Stomach (tissue), 9 donors: Measurements from ENCODE around the gene LAMB4. TPM values are rescaled to one million over a fixed set of nuclear protein-coding genes. Genes with fewer than 3 reads are reported as not detected.
A peak's percentile ranks its signal among the peaks of the same experiment; 100 is the strongest.

Source experiments
- DNase-seq, 2 donors: peaks; one replicate each; pipeline versions ENCODE4 v3.0.0 to v3.0.0-alpha.2; 2013 to 2019
- H3K27ac ChIP-seq, 5 donors: fragments of 200-600 bp in 4 of 5; sonication (generic) in 4 of 5; one replicate each; pipeline ENCODE4 v1.5.1; 2013 to 2019; ENCODE audit warnings: mild to moderate bottlenecking in 1 of 5, moderate library complexity in 1 of 5
- H3K27me3 ChIP-seq, 3 donors: fragments of 200-600 bp; sonication (generic); one replicate each; pipeline ENCODE4 v1.5.1; 2017 to 2019; ENCODE audit warnings: mixed run types in 1 of 3
- H3K36me3 ChIP-seq, 4 donors: fragments of 200-600 bp; sonication (generic); 1 replicate in 3 of 4; 2 replicates in 1 of 4; pipeline ENCODE4 v1.5.1; 2016 to 2019
- H3K4me1 ChIP-seq, 4 donors: fragments of 200-600 bp; sonication (generic); one replicate each; pipeline ENCODE4 v1.5.1; 2016 to 2019
- H3K4me3 ChIP-seq, 4 donors: fragments of 200-600 bp; sonication (generic) in 3 of 4; one replicate each; pipeline ENCODE4 v1.5.1; 2016 to 2019; ENCODE audit warnings: mild to moderate bottlenecking in 1 of 4
- H3K9me3 ChIP-seq, 4 donors: fragments of 200-600 bp; sonication (generic); one replicate each; pipeline ENCODE4 v1.5.1; 2016 to 2019
- CTCF ChIP-seq, 7 experiments: fragments of 450-650 bp in 4 of 7; fragments of 200-600 bp in 3 of 7; sonication (generic) in 3 of 7; IDR thresholded peaks; one replicate each; pipeline ENCODE4 v1.5.1; 2016 to 2019; ENCODE audit warnings: antibody characterized with exemption in 7 of 7, control low read depth in 2 of 7, mild to moderate bottlenecking in 1 of 7
- EP300 ChIP-seq: sonication (generic); formaldehyde crosslinking; IDR thresholded peaks from one replicate; pipeline ENCODE4 v1.6.1; 2017; ENCODE audit warnings: antibody characterized with exemption
- POLR2A ChIP-seq, 4 donors: fragments of 450-650 bp; IDR thresholded peaks; one replicate each; pipeline ENCODE4 v1.6.1; 2016; ENCODE audit warnings: antibody characterized with exemption in 4 of 4, control low read depth in 2 of 4, mild to moderate bottlenecking in 1 of 4, moderate library complexity in 1 of 4
- POLR2AphosphoS5 ChIP-seq, 3 donors: sonication (generic); formaldehyde crosslinking; IDR thresholded peaks; one replicate each; pipeline ENCODE4 v1.6.1; 2016; ENCODE audit warnings: antibody characterized with exemption in 3 of 3
- WGBS, 5 donors: extraction: QIAGEN DNeasy Blood & Tissue Kit in 3 of 5; methylation state at CpG; one replicate each; pipeline versions ENCODE4 v1.1.5 to v1.1.7; 2013 to 2018; 5-methylcytosine and 5-hydroxymethylcytosine counted together
- intact Hi-C: fragments of 100-400 bp; cut with DNase I; formaldehyde crosslinking; loops from one replicate; pipeline ENCODE4 v1.15.1; 2023; ENCODE audit warnings: low total_unique reads
- polyA plus RNA-seq, 3 donors: library from polyadenylated mRNA; stranded (reverse); fragments of 200-250 nt; gene quantifications; one replicate each; pipeline ENCODE4 v1.2.3, GENCODE V29; 2013
- total RNA-seq, 5 donors: library from RNA; depleted of rRNA; stranded (reverse); fragments of >200 nt; gene quantifications; one replicate each; pipeline versions ENCODE4 v1.1.0 to v1.2.3, GENCODE V29; 2014 to 2016
- donor health status: healthy with polysubstance abuse.
- donor health status: Bipolar disorder and iron deficiency.
- donor health status: healthy.

LAMB4 gene
- total and polyA plus RNA-seq, 8 donors = under 0.01 to 8.5 (median 1.7) TPM; not detected in 2

- intact Hi-C loops = loop anchor here (10.0 kb wide), 1 partner anchor 271 kb away; no protein-coding TSS in a partner anchor
- Histone ChIP-seq H3K9me3 (no peaks in the 10 kb centered on the region), H3K27ac (no peak overlapping the region), H3K27me3 (no peaks in the 10 kb centered on the region), H3K4me1 (peaks cover 0 to 10% (median 6%) of the 10 kb centered on the region in 4 donors), H3K4me3 (peak overlapping the region in 2 of 4 donors; percentile 17 to 22), H3K36me3 (no peaks in the 10 kb centered on the region)
- WGBS, 5 donors = 9 to 13% (median 13%) methylated on average over 12 of the region's 12 CpGs
- TF ChIP-seq POLR2AphosphoS5 (IDR thresholded peaks at IDR 0.05) (peak in 1 of 3 donors; percentile 62), CTCF (IDR thresholded peaks at IDR 0.05) (peak in 5 of 7 experiments; percentile 69 to 84 (median 80)), POLR2A (IDR thresholded peaks at IDR 0.05) (no peak)
- DNase-seq = peak; percentile 59 to 93
These were observed 16.1 kb upstream of the LAMB4 start for GRCh38 chr7:108146070-108146842.

GRCh38 chr7:108145401-108145800 lies 15.2 kb upstream of the LAMB4 start:
- Histone ChIP-seq H3K9me3 (no peaks in the 10 kb centered on the region), H3K36me3 (no peaks in the 10 kb centered on the region), H3K27ac (no peak overlapping the region), H3K27me3 (no peaks in the 10 kb centered on the region), H3K4me3 (no peak overlapping the region), H3K4me1 (peaks cover 0 to 10% (median 6%) of the 10 kb centered on the region in 4 donors)
- intact Hi-C loops = loop anchor here (10.0 kb wide), 1 partner anchor 271 kb away; no protein-coding TSS in a partner anchor
- no peak for DNase-seq
- TF ChIP-seq POLR2AphosphoS5 (IDR thresholded peaks at IDR 0.05) = no peak
- no peak for TF ChIP-seq CTCF (IDR thresholded peaks at IDR 0.05)
- no peak for TF ChIP-seq POLR2A (IDR thresholded peaks at IDR 0.05)
- TF ChIP-seq EP300 = no peak
- 75 to 83% (median 78%) methylated on average over 8 of the region's 8 CpGs for whole genome bisulfite sequencing, 5 donors

GRCh38 chr7:108144931-108145330 lies 14.8 kb upstream of the LAMB4 start:
- DNase-seq = no peak
- 58 to 74% (median 64%) methylated on average over 3 of the region's 3 CpGs for WGBS, 5 donors
- Histone ChIP-seq H3K36me3 (no peaks in the 10 kb centered on the region), H3K27me3 (no peaks in the 10 kb centered on the region), H3K4me3 (no peak overlapping the region), H3K27ac (no peak overlapping the region), H3K9me3 (no peaks in the 10 kb centered on the region), H3K4me1 (peaks cover 0 to 10% (median 6%) of the 10 kb centered on the region in 4 donors)
- intact Hi-C loops = loop anchor here (10.0 kb wide), 1 partner anchor 270 kb away; no protein-coding TSS in a partner anchor
- TF ChIP-seq CTCF (IDR thresholded peaks at IDR 0.05) = no peak
- no peak for TF ChIP-seq POLR2A (IDR thresholded peaks at IDR 0.05)
- TF ChIP-seq POLR2AphosphoS5 (IDR thresholded peaks at IDR 0.05) = no peak
- TF ChIP-seq EP300 = no peak

- intact Hi-C loops = loop anchor here (10.0 kb wide), 1 partner anchor 269 kb away; no protein-coding TSS in a partner anchor
These were observed 13.7 kb upstream of the LAMB4 start for GRCh38 chr7:108143658-108144420.

More at GRCh38 chr7:108143658-108144420, 13.7 kb upstream of the LAMB4 start:
- TF ChIP-seq POLR2AphosphoS5 (IDR thresholded peaks at IDR 0.05) (no peak), POLR2A (IDR thresholded peaks at IDR 0.05) (no peak), CTCF (IDR thresholded peaks at IDR 0.05) (no peak), EP300 (no peak)
- 92 to 97% (median 95%) methylated on average over 6 of the region's 6 CpGs for WGBS, 5 donors
- DNase-seq = no peak
- H3K9me3 ChIP-seq = no peaks in the 10 kb centered on the region
- H3K27ac ChIP-seq = no peak overlapping the region
- H3K27me3 ChIP-seq = no peaks in the 10 kb centered on the region
- H3K36me3 ChIP-seq = no peaks in the 10 kb centered on the region
- no peak overlapping the region for H3K4me3 ChIP-seq
- peaks cover 0 to 10% (median 6%) of the 10 kb centered on the region in 4 donors for H3K4me1 ChIP-seq
